RCC 7860 (cell line): Measurements from ENCODE around the gene COL8A2.

ENCODE experiments used
- DNase-seq: peaks from one replicate; pipeline ENCODE4 v3.0.0-alpha.2; 2015; ENCODE audit warnings: low spot score
- FAIRE-seq: peaks from 2 replicates; lab custom pipeline; 2012; peaks lifted over from hg19 to GRCh38; lab: Jason Lieb, UNC

The COL8A2 gene

GRCh38 chr1:36157973-36158826 lies 33.2 kb upstream of the COL8A2 start:
- DNase-seq: no peak
- FAIRE-seq: no peak

DNA sequence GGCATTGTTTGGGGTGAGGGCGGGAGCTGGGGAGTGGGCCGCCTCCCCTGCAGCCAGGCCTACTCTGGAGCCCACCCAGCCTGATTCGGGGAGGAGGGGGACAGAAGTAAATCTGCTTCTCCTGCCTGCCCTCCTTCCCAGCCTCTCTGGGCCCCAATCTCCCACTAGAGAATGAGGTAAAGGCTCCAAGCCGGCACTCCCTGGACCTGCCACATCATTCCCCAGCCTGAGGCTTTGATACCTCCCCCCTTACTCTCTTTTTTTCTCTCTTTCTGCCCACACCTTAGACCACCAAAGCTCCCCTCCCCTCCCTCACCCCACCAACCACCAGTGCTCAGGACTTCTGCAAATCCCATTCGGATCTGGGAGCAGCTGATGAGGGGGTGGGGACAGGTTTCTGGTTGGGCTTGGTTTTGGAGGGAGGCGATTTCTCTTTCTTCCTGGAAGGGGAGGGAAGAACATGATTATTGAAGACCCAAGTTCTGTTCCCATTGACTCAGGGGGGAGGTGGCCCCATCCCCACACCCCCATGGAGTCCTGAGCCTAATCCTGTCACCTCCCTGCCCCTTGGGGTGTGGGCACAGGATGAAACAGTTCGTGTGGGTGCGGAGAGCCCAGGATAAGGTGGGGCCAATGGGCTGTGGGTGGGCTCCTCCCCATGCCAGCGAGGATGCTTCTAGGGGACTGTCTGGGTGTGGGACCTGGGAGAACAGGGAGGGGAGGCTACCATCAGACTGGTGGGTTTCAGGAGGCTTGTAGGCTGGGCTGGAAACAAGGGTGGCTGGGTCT lies 32.3 kb upstream of the COL8A2 start:
- no peak for FAIRE-seq
- no peak for DNase-seq

GRCh38 chr1:36156329-36157114 lies 31.5 kb upstream of the COL8A2 start:
- FAIRE-seq: no peak
- DNase-seq: peak; percentile 26

DNA sequence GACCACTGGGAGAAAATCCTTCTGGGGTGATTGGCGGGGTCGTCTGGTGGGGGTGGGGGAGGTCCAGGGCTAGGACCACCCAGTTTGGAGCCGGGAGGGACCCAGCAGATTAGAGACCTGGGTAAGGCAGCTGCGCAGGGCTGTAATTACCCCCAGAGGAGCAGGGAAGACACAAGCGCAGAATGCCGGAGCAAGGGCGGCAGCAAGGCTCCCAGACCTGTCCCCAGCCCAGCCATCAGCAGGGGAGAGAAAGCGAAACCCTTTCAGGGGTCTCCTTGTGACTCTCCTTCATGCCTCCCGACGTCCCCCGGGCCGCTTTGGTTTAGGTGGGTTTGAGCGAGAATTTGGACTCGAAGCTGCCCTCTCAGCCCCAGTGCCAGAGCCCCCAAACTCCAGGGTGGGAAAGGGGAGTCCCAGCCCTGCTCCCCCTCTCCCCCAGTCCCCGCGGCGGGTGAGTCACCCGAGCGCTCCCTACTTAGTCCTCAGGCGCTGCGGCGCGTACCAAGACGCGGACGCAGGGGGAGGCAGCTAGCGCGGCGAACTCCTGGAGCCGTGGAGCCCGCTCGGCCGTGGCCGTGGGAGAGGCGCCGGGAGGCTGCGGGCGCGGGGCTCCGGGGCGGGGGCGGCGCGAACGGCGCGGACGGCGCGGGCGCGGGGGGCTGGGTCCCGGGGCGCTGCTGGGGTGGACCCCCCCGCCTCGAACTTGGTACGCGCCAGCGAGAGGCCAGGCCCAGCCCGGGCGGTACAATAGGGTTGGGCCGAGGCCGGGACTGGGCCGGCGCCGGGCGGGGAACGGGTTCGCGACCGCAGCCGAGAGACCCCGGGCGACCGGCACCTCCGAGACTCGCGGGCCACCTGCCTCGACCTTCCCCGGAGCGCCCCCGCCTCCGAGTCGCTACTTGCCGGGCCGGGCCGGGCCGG lies 30.6 kb upstream of the COL8A2 start, which contains the start of gene MAP7D1:
Gene MAP7D1 (plus strand): TSS at position 753 of the 921 bp plus-strand sequence. CDS start 258 bp downstream, outside the sequence.
- no peak for FAIRE-seq
- peak; percentile 57 for DNase-seq

DNA sequence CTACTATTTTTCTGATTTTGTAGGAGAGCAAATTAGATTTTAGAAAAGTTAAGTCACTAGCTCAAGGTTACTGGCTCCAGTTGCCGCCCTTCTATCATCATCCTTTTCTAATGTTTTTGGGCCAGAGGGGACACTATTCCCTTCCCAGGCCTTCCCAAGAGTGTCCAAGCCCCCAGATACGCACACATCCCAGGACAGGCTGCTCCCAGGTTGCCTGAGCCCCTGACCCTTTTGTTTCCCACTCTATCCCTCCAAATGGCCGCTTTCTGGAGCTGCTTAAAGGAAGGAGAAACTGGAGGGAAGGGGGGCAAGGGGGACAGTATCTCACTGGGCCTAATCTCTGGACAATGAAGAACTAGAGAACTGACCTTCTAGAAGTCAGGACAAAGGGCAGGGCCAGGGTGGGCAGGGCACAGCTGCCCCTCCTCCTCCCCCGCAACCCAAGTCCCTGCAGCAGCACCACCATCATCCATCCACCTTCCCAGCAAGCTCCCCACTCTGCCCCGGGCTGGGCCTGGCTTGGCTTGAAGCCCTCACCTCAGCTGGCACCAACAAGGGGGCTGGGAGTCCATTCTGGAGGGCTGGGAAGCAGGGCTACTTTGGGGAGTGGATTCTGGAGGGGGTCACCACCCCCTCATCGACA lies 29.9 kb upstream of the COL8A2 start:
- no peak for FAIRE-seq
- DNase-seq: no peak

DNA sequence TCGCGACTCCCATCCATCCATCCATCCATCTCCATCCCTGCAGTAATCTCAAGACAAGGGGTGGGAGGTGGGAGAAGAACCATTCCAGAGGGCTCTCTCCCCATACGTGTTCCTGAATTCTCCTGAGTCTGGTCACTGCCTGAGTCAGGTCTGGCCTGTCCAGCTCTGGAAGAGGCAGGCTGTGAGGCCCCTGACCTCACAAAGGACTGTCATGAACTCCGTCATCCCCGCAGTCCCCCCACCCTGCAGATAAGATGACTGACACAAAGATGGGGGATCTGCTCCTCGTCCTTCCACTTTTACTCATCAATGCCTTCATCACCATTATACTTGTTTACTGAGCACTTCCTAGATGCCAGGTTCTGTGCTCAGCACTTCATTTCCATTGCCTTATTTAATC lies 29.3 kb upstream of the COL8A2 start:
- no peak for FAIRE-seq
- DNase-seq: no peak

GRCh38 chr1:36153476-36153875 lies 28.5 kb upstream of the COL8A2 start:
- no peak for FAIRE-seq
- DNase-seq: no peak

- DNase-seq (no peak), FAIRE-seq (no peak)
Measured at GRCh38 chr1:36151845-36152203, 26.8 kb upstream of the COL8A2 start.

DNA sequence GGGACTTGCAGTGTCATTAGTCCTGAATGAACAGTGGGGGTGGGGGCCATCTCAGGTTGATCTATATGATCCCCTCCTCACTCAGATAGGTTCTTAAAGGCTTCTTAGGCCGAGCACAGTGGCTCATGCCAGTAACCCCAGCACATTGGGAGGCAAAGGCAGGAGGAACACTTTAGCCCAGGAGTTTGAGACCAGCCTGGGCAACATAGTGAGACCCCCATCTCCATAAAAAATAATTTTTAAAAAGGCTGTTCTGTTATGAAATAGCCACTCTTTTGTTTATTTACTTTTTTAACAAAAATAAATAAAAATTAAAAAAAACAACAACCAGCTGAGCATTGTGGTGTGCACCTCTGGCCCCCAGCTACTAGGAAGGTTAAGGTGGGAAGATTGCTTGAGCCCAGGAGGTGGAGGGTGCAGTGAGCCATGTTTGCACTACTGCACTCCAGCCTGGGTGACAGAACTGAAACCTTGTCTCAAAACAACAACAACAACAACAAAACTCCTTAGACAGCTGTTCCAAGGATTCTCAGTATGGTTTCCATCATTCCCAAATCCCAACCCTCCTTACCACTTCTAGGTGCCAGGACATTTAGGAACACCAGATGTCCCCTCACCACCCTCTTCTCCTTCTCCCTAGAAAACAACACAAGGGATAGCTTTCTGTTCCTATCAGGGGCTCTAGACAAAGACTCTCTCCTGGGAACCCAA lies 26.3 kb upstream of the COL8A2 start:
- DNase-seq: no peak
- FAIRE-seq: no peak

DNA sequence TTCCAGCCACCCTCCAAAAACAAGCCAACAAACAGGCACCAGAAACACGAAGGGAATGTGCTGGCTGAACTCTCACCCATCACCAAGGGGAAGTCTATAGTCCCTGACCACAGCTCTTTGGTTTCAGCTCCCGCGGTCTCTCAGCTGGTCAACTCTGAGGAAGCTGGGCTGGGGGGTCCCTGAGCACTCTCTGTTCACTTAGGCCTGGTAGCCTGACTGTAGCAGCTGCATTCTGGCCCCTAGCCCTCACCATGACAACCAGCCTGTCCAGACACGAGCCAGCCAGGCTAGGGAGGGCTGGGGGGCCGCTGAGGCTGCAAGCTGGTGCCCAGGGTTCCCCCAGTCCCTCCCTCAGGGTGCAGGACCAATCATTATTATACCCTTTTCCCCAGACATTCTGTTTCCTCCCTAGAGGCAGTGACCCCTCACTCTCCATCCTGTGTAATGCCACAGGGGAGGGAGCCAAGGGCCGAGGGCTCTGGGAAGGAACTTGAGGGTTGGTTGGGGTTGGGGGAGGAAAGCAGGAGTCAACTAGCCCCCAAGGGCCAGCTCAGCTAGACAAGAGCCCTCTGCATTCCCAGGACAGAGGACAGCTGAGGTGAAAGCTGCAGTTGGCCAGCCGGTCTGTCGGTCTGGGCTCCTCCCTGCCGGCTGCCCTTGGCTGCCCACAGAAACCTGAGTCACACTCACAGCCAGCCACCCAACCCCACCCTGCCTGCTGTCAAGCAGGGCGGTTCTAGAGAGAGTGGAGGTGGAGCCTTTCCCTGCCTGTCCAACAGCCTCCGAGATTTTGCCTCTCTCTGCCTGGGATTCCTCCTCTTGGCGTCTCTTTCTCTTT lies 25.5 kb upstream of the COL8A2 start:
- peak; percentile 98 for DNase-seq
- FAIRE-seq: peak; percentile 94

DNA sequence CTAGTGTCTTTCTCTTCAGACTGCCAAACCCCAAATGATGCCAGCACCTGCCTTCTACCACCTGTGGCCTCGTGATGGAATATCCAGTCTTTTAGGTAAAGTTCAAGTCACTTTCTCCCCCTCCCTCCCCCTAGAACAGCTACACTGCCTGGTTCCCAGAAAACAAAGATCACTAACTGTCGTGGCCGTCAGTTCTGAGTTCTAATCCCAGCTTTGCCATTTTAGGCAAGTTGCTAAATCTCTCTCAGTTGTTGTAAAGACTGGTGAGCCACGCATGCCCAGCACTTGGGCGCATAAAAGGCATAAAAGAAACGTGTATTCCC lies 24.9 kb upstream of the COL8A2 start:
- FAIRE-seq (no peak), DNase-seq (no peak)

DNA sequence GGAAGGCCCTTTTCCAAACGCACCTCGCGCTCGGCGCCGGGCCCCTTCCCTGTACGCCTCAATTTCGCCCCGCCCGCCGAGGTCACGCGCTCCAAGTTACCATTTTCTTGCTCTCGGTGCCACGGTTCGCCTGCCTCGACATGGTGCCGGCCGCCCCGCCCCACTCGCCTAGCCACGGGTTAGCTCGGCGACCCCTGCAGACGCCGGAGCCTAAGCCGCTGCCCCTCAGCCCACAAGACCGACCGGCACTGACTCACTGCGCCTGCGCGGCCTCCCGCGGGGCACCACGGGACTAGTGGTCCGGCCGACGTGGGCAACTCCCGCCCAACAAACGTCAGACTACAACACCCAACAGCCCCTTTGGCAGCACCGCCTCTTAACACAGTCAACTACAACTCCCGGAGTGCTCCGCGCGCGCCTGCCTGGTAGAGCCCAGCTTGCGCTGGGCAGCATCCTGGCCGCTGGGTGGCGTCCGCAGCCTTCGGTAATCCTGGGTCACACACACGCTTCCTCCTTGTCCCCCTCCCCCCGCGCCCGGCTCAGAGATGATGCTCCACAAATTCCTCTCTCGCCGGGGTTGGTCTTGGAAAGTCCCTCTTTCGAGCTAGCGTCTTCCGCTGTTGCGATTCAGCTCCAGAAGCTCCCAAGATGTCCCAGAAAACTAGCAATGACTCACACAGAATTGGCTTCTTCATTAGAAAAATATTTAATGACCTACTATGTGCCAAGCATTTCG lies 24.4 kb upstream of the COL8A2 start, which contains the start of gene TRAPPC3:
Gene TRAPPC3 (minus strand): TSS at position 250 of the 736 bp plus-strand sequence. CDS start 108 bp downstream, at position 142.
- DNase-seq (peak; percentile 100), FAIRE-seq (peak; percentile 90)

- DNase-seq: no peak
- no peak for FAIRE-seq
Measured at GRCh38 chr1:36148821-36149236, 23.8 kb upstream of the COL8A2 start.

GRCh38 chr1:36144413-36144812 lies 19.4 kb upstream of the COL8A2 start:
- no peak for FAIRE-seq
- no peak for DNase-seq

DNA sequence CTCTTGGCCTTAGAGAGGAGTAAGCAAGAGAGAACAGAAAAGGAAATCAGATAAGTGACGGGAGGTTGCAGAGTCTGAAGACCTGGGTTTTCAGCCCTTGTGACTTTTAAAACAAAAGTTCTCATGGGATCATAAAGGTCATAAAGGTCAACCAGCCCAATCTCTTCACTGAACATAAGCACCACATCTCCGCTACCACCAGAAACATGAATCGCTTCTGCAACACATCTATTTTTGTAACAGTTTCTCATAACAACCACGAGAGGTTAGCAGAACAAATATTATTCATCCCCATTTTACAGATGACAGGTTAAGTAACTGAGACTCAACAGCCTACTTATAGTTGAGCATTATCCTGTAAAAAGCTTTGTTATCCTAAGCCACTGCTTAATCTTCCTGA lies 18.4 kb upstream of the COL8A2 start:
- no peak for DNase-seq
- FAIRE-seq: no peak

DNA sequence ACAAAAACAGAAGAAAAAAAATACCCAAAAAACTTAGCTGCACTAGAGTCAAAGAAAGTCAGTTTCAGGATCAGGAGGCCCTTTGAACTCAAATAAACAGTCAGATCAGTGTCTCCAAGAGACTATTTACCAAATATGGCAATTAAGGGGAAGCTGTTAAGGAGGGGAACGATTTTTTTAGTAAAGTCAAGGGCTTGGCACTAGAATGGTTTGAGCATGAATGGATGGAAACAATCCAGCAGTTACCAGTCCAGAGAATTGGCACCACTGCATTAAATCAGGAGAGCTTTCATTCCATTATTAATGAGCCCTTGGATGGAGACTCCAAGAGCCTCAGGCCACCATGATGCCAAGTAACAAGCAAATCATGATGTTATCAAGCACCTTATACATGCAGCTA lies 17.1 kb upstream of the COL8A2 start:
- no peak for FAIRE-seq
- DNase-seq: no peak

- FAIRE-seq: no peak
- DNase-seq: no peak
Measured at GRCh38 chr1:36139521-36139920, 14.5 kb upstream of the COL8A2 start.
